GM06990 (cell line): ENCODE measurements around the gene KCNJ14.
A peak's percentile ranks its signal among the peaks of the same experiment; 100 is the strongest.

Experiments
- DNase-seq: peaks from one replicate; pipeline ENCODE4 v3.0.0-alpha.2; 2011; ENCODE audit not compliant: insufficient read length; ENCODE audit errors: extremely low read depth
- H3K27me3 ChIP-seq: replicated peaks from 2 replicates; pipeline ENCODE4 v1.6.0; 2011; ENCODE audit warnings: low read length; ENCODE audit not compliant: control insufficient read depth, insufficient read depth
- H3K36me3 ChIP-seq: 2 replicates; pipeline ENCODE4 v1.5.1; 2011; ENCODE audit warnings: low read length; ENCODE audit not compliant: control insufficient read depth, insufficient read depth
- H3K4me3 ChIP-seq: replicated peaks from 2 replicates; pipeline ENCODE4 v1.5.1; 2011; ENCODE audit warnings: low read depth, mild to moderate bottlenecking, control low read depth, low read length
- TF ChIP-seq, protein P1 (sequence below): IDR thresholded peaks from 2 replicates; pipeline ENCODE4 v1.5.1; 2011; ENCODE audit warnings: low read length, control low read depth, mild to moderate bottlenecking, inconsistent platforms; ENCODE audit not compliant: insufficient read depth, poor library complexity, severe bottlenecking

The KCNJ14 gene

DNA sequence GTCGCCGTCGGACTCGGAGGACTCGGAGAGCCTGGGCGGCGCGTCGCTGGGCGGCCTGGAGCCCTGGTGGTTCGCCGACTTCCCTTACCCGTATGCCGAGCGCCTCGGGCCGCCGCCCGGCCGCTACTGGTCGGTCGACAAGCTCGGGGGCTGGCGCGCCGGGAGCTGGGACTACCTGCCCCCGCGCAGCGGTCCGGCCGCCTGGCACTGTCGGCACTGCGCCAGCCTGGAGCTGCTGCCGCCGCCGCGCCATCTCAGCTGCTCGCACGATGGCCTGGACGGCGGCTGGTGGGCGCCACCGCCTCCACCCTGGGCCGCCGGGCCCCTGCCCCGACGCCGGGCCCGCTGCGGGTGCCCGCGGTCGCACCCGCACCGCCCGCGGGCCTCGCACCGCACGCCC lies 12.1 kb upstream of the KCNJ14 start:
- no peaks in the 10 kb centered on the region; the same call in 1 of the 2 replicates for H3K36me3 ChIP-seq
- H3K27me3 ChIP-seq: no peaks in the 10 kb centered on the region; the same call in 1 of the 2 replicates
- TF ChIP-seq, protein P1, sequence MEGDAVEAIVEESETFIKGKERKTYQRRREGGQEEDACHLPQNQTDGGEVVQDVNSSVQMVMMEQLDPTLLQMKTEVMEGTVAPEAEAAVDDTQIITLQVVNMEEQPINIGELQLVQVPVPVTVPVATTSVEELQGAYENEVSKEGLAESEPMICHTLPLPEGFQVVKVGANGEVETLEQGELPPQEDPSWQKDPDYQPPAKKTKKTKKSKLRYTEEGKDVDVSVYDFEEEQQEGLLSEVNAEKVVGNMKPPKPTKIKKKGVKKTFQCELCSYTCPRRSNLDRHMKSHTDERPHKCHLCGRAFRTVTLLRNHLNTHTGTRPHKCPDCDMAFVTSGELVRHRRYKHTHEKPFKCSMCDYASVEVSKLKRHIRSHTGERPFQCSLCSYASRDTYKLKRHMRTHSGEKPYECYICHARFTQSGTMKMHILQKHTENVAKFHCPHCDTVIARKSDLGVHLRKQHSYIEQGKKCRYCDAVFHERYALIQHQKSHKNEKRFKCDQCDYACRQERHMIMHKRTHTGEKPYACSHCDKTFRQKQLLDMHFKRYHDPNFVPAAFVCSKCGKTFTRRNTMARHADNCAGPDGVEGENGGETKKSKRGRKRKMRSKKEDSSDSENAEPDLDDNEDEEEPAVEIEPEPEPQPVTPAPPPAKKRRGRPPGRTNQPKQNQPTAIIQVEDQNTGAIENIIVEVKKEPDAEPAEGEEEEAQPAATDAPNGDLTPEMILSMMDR: no peak
- H3K4me3 ChIP-seq: no peak overlapping the region
- DNase-seq: no peak

DNA sequence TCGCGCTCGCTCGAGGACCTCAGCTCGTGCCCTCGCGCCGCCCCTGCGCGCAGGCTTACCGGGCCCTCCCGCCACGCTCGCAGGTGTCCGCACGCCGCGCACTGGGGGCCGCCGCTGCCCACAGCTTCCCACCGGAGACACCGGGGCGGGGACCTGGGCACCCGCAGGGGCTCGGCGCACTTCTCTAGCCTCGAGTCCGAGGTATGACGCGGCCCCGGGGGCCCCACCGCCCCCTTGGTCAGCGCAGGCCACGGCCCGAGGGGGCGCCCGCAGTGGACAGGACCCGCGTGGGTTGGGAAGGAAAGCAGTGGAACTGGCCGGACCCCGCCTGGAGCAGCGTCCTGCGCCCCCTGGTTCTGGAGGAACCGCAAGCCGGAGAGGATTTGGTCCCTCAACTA lies 11.6 kb upstream of the KCNJ14 start:
- Histone ChIP-seq H3K27me3 (no peaks in the 10 kb centered on the region; the same call in 1 of the 2 replicates), H3K36me3 (no peaks in the 10 kb centered on the region; the same call in 1 of the 2 replicates), H3K4me3 (no peak overlapping the region)
- DNase-seq: no peak
- TF ChIP-seq, protein P1: no peak

DNA sequence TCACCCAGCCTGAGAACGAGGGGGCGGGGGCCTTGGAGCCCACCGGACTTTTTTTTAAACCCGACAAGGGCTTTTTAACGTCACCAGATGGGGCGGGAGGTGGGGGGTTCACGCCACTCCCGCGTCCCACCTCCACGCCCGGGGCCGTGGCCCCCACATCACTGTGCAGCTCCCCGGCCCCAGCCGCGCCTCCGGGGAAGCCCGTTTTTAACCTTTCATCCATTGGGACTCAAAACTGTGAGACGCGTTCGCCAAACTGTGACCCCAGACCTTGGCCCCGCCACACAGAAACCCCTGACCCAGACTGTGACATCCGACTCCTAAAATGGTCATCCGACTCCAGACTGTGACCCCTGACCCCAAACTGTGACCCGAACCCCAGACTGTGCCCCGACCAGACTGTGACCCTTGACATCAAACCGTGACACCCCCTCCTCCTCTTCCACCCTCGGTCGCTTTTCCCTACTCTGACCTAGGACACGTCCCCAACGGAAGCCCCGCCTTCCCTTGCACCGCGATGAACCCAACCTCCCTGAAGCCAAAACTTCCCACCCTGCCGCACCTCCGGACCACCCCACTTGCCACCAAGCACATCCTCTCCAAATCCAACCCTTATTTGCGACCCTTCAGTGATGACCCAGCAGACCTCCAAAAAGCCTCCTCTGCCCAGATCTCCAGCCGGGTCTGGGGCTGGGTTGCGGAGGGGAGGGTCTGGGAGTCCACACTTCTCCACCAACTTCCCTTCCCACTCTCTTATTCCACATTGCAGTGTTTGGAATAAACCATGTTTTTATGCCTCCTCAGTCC lies 11.0 kb upstream of the KCNJ14 start:
- TF ChIP-seq, protein P1: no peak
- H3K27me3 ChIP-seq: no peaks in the 10 kb centered on the region; the same call in 1 of the 2 replicates
- H3K4me3 ChIP-seq: peak overlapping the region; percentile 98
- H3K36me3 ChIP-seq: peaks cover 1% of the 10 kb centered on the region
- no peak for DNase-seq

DNA sequence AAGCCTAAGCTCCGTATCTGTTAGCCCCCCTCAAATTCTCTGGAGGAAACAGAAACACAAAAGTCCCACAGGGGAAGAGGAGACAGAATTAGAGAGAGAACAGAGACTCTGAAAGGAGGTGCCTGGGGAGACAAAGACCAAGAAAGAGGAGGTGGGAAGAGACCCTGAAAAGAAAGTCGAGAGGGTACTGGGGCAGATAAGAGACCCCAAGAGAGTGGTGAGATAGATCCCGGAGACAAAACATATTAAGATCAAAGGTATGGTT lies 10.5 kb upstream of the KCNJ14 start:
- DNase-seq: no peak
- H3K27me3 ChIP-seq: no peaks in the 10 kb centered on the region; the same call in 1 of the 2 replicates
- peaks cover 3% of the 10 kb centered on the region for H3K36me3 ChIP-seq
- TF ChIP-seq, protein P1: no peak
- H3K4me3 ChIP-seq: peak overlapping the region; percentile 98

DNA sequence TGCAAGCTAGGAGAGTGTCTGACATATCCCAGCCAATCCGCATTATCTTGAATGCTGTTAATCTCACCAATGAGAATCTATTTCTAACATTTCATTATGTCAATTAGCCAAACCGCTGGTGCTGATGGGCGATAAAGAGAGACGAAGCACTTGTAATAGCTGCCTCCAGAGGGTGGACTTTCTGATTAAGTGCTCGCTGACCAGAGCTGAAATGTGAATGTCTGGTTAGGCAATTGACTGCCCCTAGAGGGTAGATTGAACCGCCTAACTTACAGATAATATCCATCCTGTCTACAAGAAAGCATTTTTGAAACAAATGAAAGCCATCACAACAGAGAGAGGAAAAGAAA lies 10.1 kb upstream of the KCNJ14 start:
- Histone ChIP-seq H3K27me3 (no peaks in the 10 kb centered on the region; the same call in 1 of the 2 replicates), H3K4me3 (peak overlapping the region; percentile 98), H3K36me3 (peaks cover 5% of the 10 kb centered on the region)
- no peak for DNase-seq
- TF ChIP-seq, protein P1: peak; percentile 36
